NT2/D1 (cell line): ENCODE measurements around the gene SLC25A39.
A peak's percentile ranks its signal among the peaks of the same experiment; 100 is the strongest.

Experiments used
- DNase-seq: peaks from one replicate; pipeline ENCODE4 v3.0.0-alpha.2; 2011; ENCODE audit warnings: low read depth, low spot score
- H3K27me3 ChIP-seq: 2 replicates; pipeline ENCODE4 v1.6.0; 2011; ENCODE audit warnings: mild to moderate bottlenecking; ENCODE audit not compliant: insufficient read length, insufficient read depth
- H3K36me3 ChIP-seq: 2 replicates; pipeline ENCODE4 v1.6.1; 2011; ENCODE audit warnings: mild to moderate bottlenecking, low read length, mixed read lengths; ENCODE audit not compliant: insufficient read depth, insufficient read length
- H3K4me1 ChIP-seq: 2 replicates; pipeline ENCODE4 v1.5.1; 2011; ENCODE audit not compliant: insufficient read depth, insufficient read length
- H3K4me3 ChIP-seq: 2 replicates; pipeline ENCODE4 v1.5.1; 2011; ENCODE audit warnings: low read depth; ENCODE audit not compliant: insufficient read length
- H3K9ac ChIP-seq: 2 replicates; pipeline ENCODE4 v1.6.0; 2011; ENCODE audit warnings: low read depth; ENCODE audit not compliant: insufficient read length
- H3K9me3 ChIP-seq: 2 replicates; pipeline ENCODE4 v1.5.1; 2011; ENCODE audit warnings: mild to moderate bottlenecking, low read length; ENCODE audit not compliant: insufficient read depth
- SUZ12 ChIP-seq: IDR thresholded peaks from 2 replicates; pipeline ENCODE4 v1.6.1; 2011; ENCODE audit not compliant: insufficient read length, insufficient read depth; ENCODE audit errors: extremely low read depth
- YY1 ChIP-seq: IDR thresholded peaks from 2 replicates; pipeline ENCODE4 v1.6.1; 2011; ENCODE audit not compliant: insufficient read length, insufficient read depth
- ZNF274 ChIP-seq: IDR thresholded peaks from 2 replicates; pipeline ENCODE4 v1.6.1; 2011; ENCODE audit warnings: mild to moderate bottlenecking, low read depth, low read length

The SLC25A39 gene

DNA sequence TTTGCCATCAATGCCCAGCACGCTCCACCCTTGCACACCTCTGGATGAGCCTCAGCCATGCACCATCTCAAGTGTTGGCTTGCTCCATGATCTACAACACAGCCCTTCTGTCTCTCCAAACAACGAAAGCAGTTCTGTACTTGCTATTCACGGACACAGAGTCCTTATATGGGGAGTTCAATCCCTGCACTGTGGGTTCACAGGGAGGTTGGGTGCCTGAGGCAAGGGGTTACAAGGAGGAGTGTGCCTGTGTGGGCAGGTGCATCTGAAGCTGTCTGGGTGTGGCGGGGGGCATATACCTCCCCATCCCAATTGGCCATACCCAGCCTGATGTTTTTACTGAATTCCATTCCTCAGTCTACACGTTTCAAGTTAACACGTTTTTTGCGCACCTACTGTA lies 10.6 kb downstream of the SLC25A39 start:
- Histone ChIP-seq H3K9ac (no peak overlapping the region), H3K4me3 (no peak overlapping the region), H3K36me3 (peaks cover 8% of the 10 kb centered on the region), H3K27me3 (peaks cover 32% of the 10 kb centered on the region), H3K4me1 (peaks cover 44% of the 10 kb centered on the region), H3K9me3 (no peaks in the 10 kb centered on the region)
- no peak for DNase-seq
- TF ChIP-seq ZNF274: no peak
- TF ChIP-seq SUZ12: no peak
- TF ChIP-seq YY1: no peak

DNA sequence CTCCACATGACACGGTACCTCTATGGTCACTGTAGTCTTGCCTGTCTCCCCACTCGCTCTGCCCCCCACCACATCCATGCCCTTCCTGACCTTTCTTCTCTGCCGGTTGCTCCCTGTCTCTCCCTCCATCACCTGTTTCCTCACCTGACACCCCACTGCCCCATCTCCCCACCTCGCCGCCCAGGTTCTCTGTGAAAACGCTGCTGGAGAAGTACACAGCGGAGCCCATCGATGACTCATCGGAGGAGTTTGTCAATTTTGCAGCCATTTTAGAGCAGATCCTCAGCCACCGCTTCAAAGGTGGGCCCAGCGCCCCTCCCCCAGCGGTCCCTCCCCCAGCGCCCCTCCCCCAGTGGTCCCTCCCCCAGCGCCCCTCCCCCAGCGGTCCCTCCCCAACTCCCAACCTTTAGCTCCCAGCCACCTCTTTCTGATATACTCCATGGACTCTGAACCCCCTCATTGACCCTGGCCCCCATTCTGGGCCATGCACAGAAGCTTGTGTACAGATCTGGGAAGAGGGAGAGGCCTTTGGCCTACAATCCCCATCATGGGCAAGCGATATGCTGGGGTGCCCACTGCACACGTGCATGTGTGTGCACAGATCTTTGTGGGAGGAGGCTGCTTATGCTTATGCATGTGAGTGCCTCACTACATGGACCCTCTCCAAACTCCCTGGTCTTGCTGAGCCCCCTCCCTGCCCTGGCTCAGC lies 12.1 kb downstream of the SLC25A39 start:
- no peaks in the 10 kb centered on the region for H3K36me3 ChIP-seq
- TF ChIP-seq SUZ12 (no peak), ZNF274 (no peak), YY1 (no peak)
- no peak overlapping the region for H3K4me3 ChIP-seq
- peaks cover 33% of the 10 kb centered on the region for H3K27me3 ChIP-seq
- DNase-seq: no peak
- H3K4me1 ChIP-seq: peaks cover 38% of the 10 kb centered on the region
- H3K9ac ChIP-seq: no peak overlapping the region
- no peaks in the 10 kb centered on the region for H3K9me3 ChIP-seq

DNA sequence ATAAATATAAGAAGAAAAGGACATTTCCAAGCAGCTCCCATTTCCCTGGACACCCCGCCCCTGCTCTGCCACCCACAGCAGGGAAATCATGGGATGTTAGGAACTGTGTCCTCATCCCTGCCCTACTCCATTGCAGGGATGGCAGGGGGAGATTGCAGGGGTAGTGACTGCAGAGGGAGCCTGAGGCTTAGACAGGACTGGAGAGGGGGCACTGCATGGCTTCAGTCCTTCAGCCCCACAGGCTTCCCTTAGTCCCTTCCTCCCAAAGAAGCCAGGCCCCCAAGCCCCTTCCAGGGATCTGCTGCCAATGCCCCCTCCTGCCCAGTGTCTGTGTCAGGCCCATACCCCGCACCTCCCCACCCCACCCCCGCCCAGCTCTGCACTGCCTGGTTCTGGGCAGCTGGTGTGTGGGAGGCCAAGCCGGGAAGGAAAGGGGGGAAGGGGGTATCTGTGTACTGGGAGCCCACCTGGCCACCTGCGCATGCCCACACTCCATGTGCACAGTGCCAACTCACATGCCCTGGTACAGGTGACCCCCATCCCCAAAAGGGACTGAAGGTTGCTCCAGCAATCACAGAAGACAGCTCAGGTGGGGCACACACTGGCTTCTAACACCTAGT lies 13.0 kb downstream of the SLC25A39 start:
- TF ChIP-seq ZNF274: no peak
- no peak for TF ChIP-seq YY1
- no peak for TF ChIP-seq SUZ12
- H3K9ac ChIP-seq: peak overlapping the region; percentile 18
- H3K4me1 ChIP-seq: peaks cover 43% of the 10 kb centered on the region

DNA sequence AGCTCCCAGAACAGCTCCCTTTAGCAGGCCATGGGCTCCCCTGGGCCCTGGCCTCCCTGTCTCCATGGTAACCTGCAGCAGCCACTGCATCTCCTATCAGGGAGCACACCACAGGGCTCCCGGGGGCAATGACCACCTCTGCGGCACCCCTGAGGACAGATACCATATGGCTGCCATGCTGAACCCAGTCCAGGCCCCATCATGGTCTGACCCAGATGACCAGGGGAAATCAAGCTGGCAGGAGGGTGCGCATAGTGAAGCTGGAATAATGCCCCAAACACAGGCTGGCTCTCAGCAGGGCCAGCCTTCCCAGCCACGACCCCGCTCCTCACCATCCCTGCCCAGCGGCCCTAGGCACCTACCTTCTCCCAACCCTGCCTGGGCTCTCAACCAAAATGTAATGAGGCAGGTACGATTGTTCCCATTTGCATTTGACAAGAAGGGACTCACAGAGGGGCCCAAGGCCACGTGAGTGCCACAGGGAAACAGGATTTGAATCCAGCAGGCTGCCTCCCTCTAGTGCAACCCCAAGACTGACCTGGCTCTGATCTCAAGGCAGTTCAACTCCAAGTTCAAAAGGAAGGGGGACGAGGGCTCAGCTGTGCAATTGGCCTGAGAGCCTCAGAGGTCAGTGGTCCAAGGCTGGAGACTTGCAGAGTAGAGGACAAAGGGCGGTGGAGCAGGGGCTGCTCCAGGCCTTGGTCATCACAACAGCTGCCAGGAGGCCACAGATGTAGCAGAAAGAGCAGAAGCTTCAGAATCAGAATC lies 13.8 kb downstream of the SLC25A39 start:
- H3K9ac ChIP-seq: no peak overlapping the region
- peaks cover 40% of the 10 kb centered on the region for H3K4me1 ChIP-seq
- H3K4me3 ChIP-seq: no peak overlapping the region
- TF ChIP-seq SUZ12 (no peak), YY1 (no peak), ZNF274 (no peak)
- H3K36me3 ChIP-seq: no peaks in the 10 kb centered on the region
- H3K27me3 ChIP-seq: peaks cover 37% of the 10 kb centered on the region
- no peaks in the 10 kb centered on the region for H3K9me3 ChIP-seq
- no peak for DNase-seq

More for the DNA sequence above, 13.0 kb downstream of the SLC25A39 start:
- Histone ChIP-seq H3K27me3 (peaks cover 39% of the 10 kb centered on the region), H3K36me3 (no peaks in the 10 kb centered on the region), H3K4me3 (no peak overlapping the region), H3K9me3 (no peaks in the 10 kb centered on the region)
- DNase-seq: no peak

DNA sequence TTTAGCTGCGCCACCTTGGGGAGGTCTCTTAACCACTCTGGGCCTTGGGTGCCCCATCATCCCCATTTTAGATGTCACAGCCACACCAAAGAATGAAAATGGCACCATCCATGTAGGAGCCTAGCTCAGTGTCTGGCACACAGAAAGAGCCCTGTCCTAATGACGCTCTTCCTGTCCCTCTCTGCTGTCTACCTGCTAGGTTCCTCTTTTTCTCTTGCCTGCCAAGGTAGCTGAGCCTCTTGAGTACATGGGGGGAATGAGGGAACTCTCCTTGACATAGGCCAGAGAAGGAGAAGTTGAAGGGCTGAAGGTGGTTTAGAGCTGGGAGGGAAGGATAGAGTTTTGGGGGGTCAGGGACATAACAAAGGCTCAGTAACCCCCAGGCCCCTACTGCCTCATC lies 14.4 kb downstream of the SLC25A39 start:
- no peak for TF ChIP-seq ZNF274
- no peak for TF ChIP-seq YY1
- no peak for TF ChIP-seq SUZ12
- H3K27me3 ChIP-seq: peaks cover 32% of the 10 kb centered on the region

DNA sequence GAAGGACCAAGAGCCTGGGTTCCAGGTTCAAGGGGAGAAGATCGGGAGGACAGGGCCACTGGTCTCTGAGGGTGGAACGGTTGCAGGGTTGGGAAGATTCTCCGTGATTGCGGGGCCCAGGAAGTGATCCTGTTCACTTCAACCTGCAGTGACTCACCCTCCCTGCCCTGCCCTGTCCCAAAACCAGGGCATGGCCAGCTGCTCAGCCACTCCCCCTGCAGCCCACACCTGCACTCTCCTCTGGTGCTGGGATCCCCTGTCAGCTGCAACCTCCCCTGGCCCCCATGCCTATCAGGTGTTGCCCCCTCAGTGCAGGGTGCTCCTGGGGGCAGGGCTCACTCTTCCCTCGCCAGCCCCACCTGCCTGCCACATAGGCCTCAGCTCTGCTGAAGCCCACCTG lies 15.2 kb downstream of the SLC25A39 start:
- Histone ChIP-seq H3K4me3 (no peak overlapping the region), H3K9ac (no peak overlapping the region), H3K27me3 (peaks cover 25% of the 10 kb centered on the region), H3K36me3 (no peaks in the 10 kb centered on the region), H3K4me1 (peaks cover 36% of the 10 kb centered on the region), H3K9me3 (no peaks in the 10 kb centered on the region)
- TF ChIP-seq YY1 (no peak), ZNF274 (no peak), SUZ12 (no peak)
- DNase-seq: no peak

More for the DNA sequence above, 14.4 kb downstream of the SLC25A39 start:
- no peak overlapping the region for H3K4me3 ChIP-seq
- no peaks in the 10 kb centered on the region for H3K36me3 ChIP-seq
- no peak for DNase-seq
- H3K9ac ChIP-seq: no peak overlapping the region
- no peaks in the 10 kb centered on the region for H3K9me3 ChIP-seq
- H3K4me1 ChIP-seq: peaks cover 36% of the 10 kb centered on the region

DNA sequence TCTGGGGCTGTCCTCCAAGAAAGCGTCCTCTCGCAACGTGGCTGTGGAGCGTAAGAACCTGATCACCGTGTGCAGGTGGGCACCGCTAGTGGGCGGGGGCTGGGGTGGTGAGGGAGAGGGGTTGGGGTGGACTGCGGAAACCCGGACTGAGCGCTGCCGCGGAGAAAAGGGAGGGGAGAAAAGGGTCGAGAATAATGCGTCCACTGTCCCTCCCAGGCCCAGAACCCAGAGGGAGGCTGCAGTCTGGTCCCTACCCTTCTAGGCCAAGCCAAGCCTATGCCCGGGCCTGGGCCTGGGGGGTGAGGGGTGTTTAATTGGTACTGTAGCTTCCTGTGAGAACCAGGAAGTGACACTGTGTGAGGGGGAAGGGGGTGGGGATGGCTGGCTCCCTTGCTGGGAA lies 15.8 kb downstream of the SLC25A39 start:
- DNase-seq: no peak
- Histone ChIP-seq H3K9me3 (no peaks in the 10 kb centered on the region), H3K4me3 (peak overlapping the region; percentile 15), H3K9ac (peak overlapping the region; percentile 23), H3K36me3 (no peaks in the 10 kb centered on the region), H3K27me3 (peaks cover 19% of the 10 kb centered on the region), H3K4me1 (peaks cover 36% of the 10 kb centered on the region)
- TF ChIP-seq YY1 (no peak), SUZ12 (no peak), ZNF274 (no peak)
